CD14-positive monocyte (primary cell): Measurements from ENCODE around the gene TLR8. TPM values are rescaled to one million over a fixed set of nuclear protein-coding genes. Genes with fewer than 3 reads are reported as not detected.

Experiments used
- DNase-seq, 3 donors: peaks; one replicate each; pipeline ENCODE4 v3.0.0-alpha.2; 2011 to 2022
- H2AFZ ChIP-seq: 2 replicates; pipeline ENCODE4 v1.6.0; 2012; ENCODE audit warnings: mild to moderate bottlenecking, low read depth, low read length, inconsistent platforms; ENCODE audit not compliant: insufficient read depth, poor library complexity, severe bottlenecking
- H3K27ac ChIP-seq, 2 donors: 1 replicate in 1 of 2; 2 replicates in 1 of 2; pipeline ENCODE4 v1.5.1; 2012 to 2013; ENCODE audit warnings: low read length in 2 of 2, control low read depth in 1 of 2, inconsistent platforms in 1 of 2, low read depth in 1 of 2, mild to moderate bottlenecking in 1 of 2
- H3K27me3 ChIP-seq, 2 donors: one replicate each; pipeline versions ENCODE4 v1.6.0 to v1.6.1; 2011 to 2013; ENCODE audit warnings: low read length in 2 of 2; ENCODE audit not compliant: control insufficient read depth in 2 of 2, insufficient read depth in 2 of 2
- H3K36me3 ChIP-seq, 2 donors: replicated peaks in 1 of 2; 1 replicate in 1 of 2; 2 replicates in 1 of 2; pipeline versions ENCODE4 v1.5.1 to v1.6.1; 2012 to 2013; ENCODE audit warnings: low read length in 2 of 2, control low read depth in 1 of 2, inconsistent platforms in 1 of 2, mild to moderate bottlenecking in 1 of 2; ENCODE audit not compliant: insufficient read depth in 2 of 2, control insufficient read depth in 1 of 2
- H3K4me1 ChIP-seq, 2 donors: 1 replicate in 1 of 2; 2 replicates in 1 of 2; pipeline versions ENCODE4 v1.5.1 to v1.6.1; 2012 to 2013; ENCODE audit warnings: low read length in 2 of 2, control low read depth in 1 of 2, inconsistent platforms in 1 of 2, mild to moderate bottlenecking in 1 of 2, moderate library complexity in 1 of 2; ENCODE audit not compliant: insufficient read depth in 2 of 2, control insufficient read depth in 1 of 2
- H3K4me2 ChIP-seq: replicated peaks from 2 replicates; pipeline ENCODE3; 2012; ENCODE audit warnings: low read length, moderate library complexity, mild to moderate bottlenecking; ENCODE audit not compliant: poor library complexity, severe bottlenecking; ENCODE audit errors: extremely low read depth
- H3K4me3 ChIP-seq, 3 experiments: fragments of 200-600 bp in 1 of 3; sonication (generic) in 1 of 3; replicated peaks in 1 of 3; 1 replicate in 2 of 3; 2 replicates in 1 of 3; pipeline ENCODE4 v1.5.1; 2011 to 2013; ENCODE audit warnings: low read length in 3 of 3, mild to moderate bottlenecking in 3 of 3, control low read depth in 2 of 3, low read depth in 2 of 3, inconsistent platforms in 1 of 3, moderate library complexity in 1 of 3
- H3K79me2 ChIP-seq: 2 replicates; pipeline ENCODE4 v1.6.0; 2012; ENCODE audit warnings: mild to moderate bottlenecking, control low read depth, inconsistent platforms, low read length, moderate library complexity; ENCODE audit not compliant: insufficient read depth
- H3K9ac ChIP-seq: 2 replicates; pipeline ENCODE4 v1.6.0; 2017; ENCODE audit warnings: low read length, mild to moderate bottlenecking; ENCODE audit not compliant: insufficient read depth, poor library complexity, severe bottlenecking
- H3K9me3 ChIP-seq, 2 donors: replicated peaks in 1 of 2; 1 replicate in 1 of 2; 2 replicates in 1 of 2; pipeline versions ENCODE4 v1.5.1 to v1.6.1; 2012 to 2013; ENCODE audit warnings: low read length in 2 of 2, control low read depth in 1 of 2; ENCODE audit not compliant: control insufficient read depth in 1 of 2, insufficient read depth in 1 of 2
- H4K20me1 ChIP-seq: 2 replicates; pipeline ENCODE4 v1.6.0; 2012; ENCODE audit warnings: mild to moderate bottlenecking, low read length, control low read depth, moderate library complexity; ENCODE audit not compliant: insufficient read depth
- H3K27ac Mint-ChIP-seq, 7 donors: one replicate each; pipeline ENCODE4 v1.8.0; 2020; ENCODE audit warnings: mild to moderate bottlenecking in 7 of 7, mixed read lengths in 7 of 7, moderate library complexity in 6 of 7, inconsistent platforms in 2 of 7
- H3K27me3 Mint-ChIP-seq, 3 donors: one replicate each; pipeline ENCODE4 v1.8.0; 2021 to 2022; ENCODE audit warnings: low read depth in 3 of 3, mild to moderate bottlenecking in 3 of 3, mixed read lengths in 3 of 3, moderate library complexity in 3 of 3, inconsistent platforms in 1 of 3
- H3K36me3 Mint-ChIP-seq, 2 donors: one replicate each; pipeline ENCODE4 v1.8.0; 2020; ENCODE audit warnings: mixed read lengths in 2 of 2, inconsistent platforms in 1 of 2, mild to moderate bottlenecking in 1 of 2
- H3K4me1 Mint-ChIP-seq: one replicate; pipeline ENCODE4 v1.8.0; 2020; ENCODE audit warnings: mild to moderate bottlenecking, mixed read lengths
- H3K4me3 Mint-ChIP-seq, 2 donors: one replicate each; pipeline ENCODE4 v1.8.0; 2020; ENCODE audit warnings: mild to moderate bottlenecking in 2 of 2, mixed read lengths in 2 of 2, moderate library complexity in 1 of 2
- H3K9me3 Mint-ChIP-seq, 7 donors: one replicate each; pipeline ENCODE4 v1.8.0; 2020 to 2022; ENCODE audit warnings: mixed read lengths in 7 of 7, mild to moderate bottlenecking in 6 of 7, moderate library complexity in 6 of 7, inconsistent platforms in 2 of 7
- WGBS: methylation state at CpG from one replicate; pipeline ENCODE4 v1.1.5; 2013; ENCODE audit warnings: missing lambda C conversion rate; ENCODE audit not compliant: insufficient coverage; 5-methylcytosine and 5-hydroxymethylcytosine counted together
- intact Hi-C, 2 donors: fragments of 100-400 bp; cut with micrococcal nuclease; formaldehyde crosslinking; loops; one replicate each; pipeline versions ENCODE4 v1.15.0 to v1.15.1; 2023
- polyA plus RNA-seq, 3 donors: library from polyadenylated mRNA; depleted of rRNA in 1 of 3; unstranded in 2 of 3; stranded (reverse) in 1 of 3; fragments of 300-500 nt in 2 of 3; fragments of >200 nt in 1 of 3; fragmentation: Illumina TruSeq in 2 of 3; gene quantifications; 1 replicate in 2 of 3; 2 replicates in 1 of 3; pipeline ENCODE4 v1.2.3, GENCODE V29; 2012 to 2021
- TF ChIP-seq, protein P1 (sequence below): fragments of 200-600 bp; IDR thresholded peaks from one replicate; pipeline ENCODE4 v1.8.0; 2022; ENCODE audit warnings: antibody characterized with exemption, mild to moderate bottlenecking

The TLR8 gene
- polyA plus RNA-seq, 3 donors, result 23.1 to 61.9 (median 48.5) TPM

- H3K4me1 ChIP-seq, result peaks cover 41 to 43% of the 10 kb centered on the region in 2 donors
- TF ChIP-seq, protein P1, sequence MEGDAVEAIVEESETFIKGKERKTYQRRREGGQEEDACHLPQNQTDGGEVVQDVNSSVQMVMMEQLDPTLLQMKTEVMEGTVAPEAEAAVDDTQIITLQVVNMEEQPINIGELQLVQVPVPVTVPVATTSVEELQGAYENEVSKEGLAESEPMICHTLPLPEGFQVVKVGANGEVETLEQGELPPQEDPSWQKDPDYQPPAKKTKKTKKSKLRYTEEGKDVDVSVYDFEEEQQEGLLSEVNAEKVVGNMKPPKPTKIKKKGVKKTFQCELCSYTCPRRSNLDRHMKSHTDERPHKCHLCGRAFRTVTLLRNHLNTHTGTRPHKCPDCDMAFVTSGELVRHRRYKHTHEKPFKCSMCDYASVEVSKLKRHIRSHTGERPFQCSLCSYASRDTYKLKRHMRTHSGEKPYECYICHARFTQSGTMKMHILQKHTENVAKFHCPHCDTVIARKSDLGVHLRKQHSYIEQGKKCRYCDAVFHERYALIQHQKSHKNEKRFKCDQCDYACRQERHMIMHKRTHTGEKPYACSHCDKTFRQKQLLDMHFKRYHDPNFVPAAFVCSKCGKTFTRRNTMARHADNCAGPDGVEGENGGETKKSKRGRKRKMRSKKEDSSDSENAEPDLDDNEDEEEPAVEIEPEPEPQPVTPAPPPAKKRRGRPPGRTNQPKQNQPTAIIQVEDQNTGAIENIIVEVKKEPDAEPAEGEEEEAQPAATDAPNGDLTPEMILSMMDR, result no peak
- H3K9ac ChIP-seq, result no peak overlapping the region
- peaks cover 13% of the 10 kb centered on the region for H4K20me1 ChIP-seq
- no peaks in the 10 kb centered on the region for H3K9me3 ChIP-seq
- peaks cover 20 to 29% of the 10 kb centered on the region in 2 donors for H3K36me3 ChIP-seq
- Mint-ChIP-seq H3K27ac (no peak overlapping the region), H3K9me3 (peaks cover 0 to 7% (median 0%) of the 10 kb centered on the region in 7 donors), H3K4me1 (peaks cover 51% of the 10 kb centered on the region), H3K36me3 (peaks cover 24 to 34% of the 10 kb centered on the region in 2 donors), H3K4me3 (no peak overlapping the region), H3K27me3 (peaks cover 0 to 29% (median 1%) of the 10 kb centered on the region in 3 donors)
- H3K4me3 ChIP-seq, result no peak overlapping the region
- no peak overlapping the region for H3K4me2 ChIP-seq
- intact Hi-C loops, result no loop called here
- no peak for DNase-seq
- 100% methylated on average over 1 of the region's 3 CpGs for WGBS
- peaks cover 0 to 39% of the 10 kb centered on the region in 2 donors for H3K27me3 ChIP-seq
- peaks cover 15% of the 10 kb centered on the region for H3K79me2 ChIP-seq
- no peak overlapping the region for H2AFZ ChIP-seq
- H3K27ac ChIP-seq, result no peak overlapping the region
Observed at GRCh38 chrX:12887767-12888166, 18.7 kb upstream of the TLR8 start.

DNA sequence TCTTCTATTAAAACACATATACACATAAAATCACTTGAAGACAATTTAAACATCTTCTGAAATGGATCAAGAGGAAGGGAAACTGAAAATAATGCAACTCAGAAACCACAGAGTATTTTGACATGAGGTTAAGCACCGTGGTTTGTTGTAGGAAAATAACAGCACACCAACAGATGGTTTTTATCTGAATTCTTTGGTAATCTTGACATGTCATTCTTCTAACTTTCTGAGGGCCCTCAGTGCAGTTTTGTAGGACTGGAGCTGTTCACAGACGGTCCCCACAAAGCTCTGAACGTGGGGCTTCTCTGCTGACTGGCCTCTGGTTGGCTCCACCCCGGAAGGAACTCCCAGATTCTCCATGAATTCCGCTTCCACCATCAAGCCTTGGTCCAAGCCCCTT, 16.0 kb upstream of the TLR8 start:
- peak overlapping the region; percentile 27 to 67 for H3K4me3 Mint-ChIP-seq
- peaks cover 67% of the 10 kb centered on the region for H3K4me1 Mint-ChIP-seq
- Histone ChIP-seq H3K9me3 (no peaks in the 10 kb centered on the region), H3K4me3 (peak overlapping the region in 1 of 3 experiments; percentile 56), H3K4me1 (peaks cover 59 to 60% of the 10 kb centered on the region in 2 donors), H3K27me3 (peaks cover 0 to 26% of the 10 kb centered on the region in 2 donors), H3K9ac (no peak overlapping the region), H2AFZ (no peak overlapping the region), H3K27ac (peak overlapping the region; percentile 76 to 79), H3K79me2 (peaks cover 10% of the 10 kb centered on the region), H3K4me2 (peak overlapping the region; percentile 56), H4K20me1 (no peaks in the 10 kb centered on the region), H3K36me3 (peaks cover 19 to 22% of the 10 kb centered on the region in 2 donors)
- TF ChIP-seq, protein P1, result no peak
- peaks cover 0 to 33% (median 1%) of the 10 kb centered on the region in 3 donors for H3K27me3 Mint-ChIP-seq
- intact Hi-C loops, result loop anchor here in 1 of 2 donors (5.0 kb wide), 1 partner anchor 78 kb away; no protein-coding TSS in a partner anchor
- H3K27ac Mint-ChIP-seq, result peak overlapping the region; percentile 86 to 96 (median 94)
- DNase-seq, result peak; percentile 30 to 54 (median 35)
- H3K9me3 Mint-ChIP-seq, result peaks cover 0 to 9% (median 0%) of the 10 kb centered on the region in 7 donors
- WGBS, result no CpG with 5 or more reads among the region's 5 CpGs
- H3K36me3 Mint-ChIP-seq, result peaks cover 21% of the 10 kb centered on the region in 2 donors
